RCC 7860 (cell line): ENCODE results near the gene DCDC2.
"Not testable (repeated sequence)": the region's sequence is repeated elsewhere in the genome, so short reads cannot be mapped to it uniquely, and the experiment has no call there.

ENCODE experiments used
- DNase-seq: peaks from one replicate; pipeline ENCODE4 v3.0.0-alpha.2; 2015; ENCODE audit warnings: low spot score
- FAIRE-seq: peaks from 2 replicates; lab custom pipeline; 2012; peaks lifted over from hg19 to GRCh38; lab: Jason Lieb, UNC

DCDC2 gene

GRCh38 chr6:24154121-24154520 lies 203.7 kb downstream of the DCDC2 start:
- FAIRE-seq (peak; percentile 58), DNase-seq (peak; percentile 38)

GRCh38 chr6:24152014-24152413 lies 205.8 kb downstream of the DCDC2 start:
- no peak for FAIRE-seq
- no peak for DNase-seq

GRCh38 chr6:24149836-24150235 lies 208.0 kb downstream of the DCDC2 start:
- FAIRE-seq (no peak), DNase-seq (no peak)

- FAIRE-seq (no peak), DNase-seq (no peak)
Observed at GRCh38 chr6:24149296-24149695, 208.6 kb downstream of the DCDC2 start.

GRCh38 chr6:24148684-24149083 lies 209.2 kb downstream of the DCDC2 start:
- FAIRE-seq (no peak), DNase-seq (no peak)

GRCh38 chr6:24148154-24148570 lies 209.7 kb downstream of the DCDC2 start:
- FAIRE-seq = no peak
- no peak for DNase-seq

- DNase-seq = no peak
- FAIRE-seq = no peak
Observed at GRCh38 chr6:24147511-24148153, 210.2 kb downstream of the DCDC2 start.

- DNase-seq (no peak), FAIRE-seq (no peak)
Observed at GRCh38 chr6:24146871-24147270, 211.0 kb downstream of the DCDC2 start.

GRCh38 chr6:24145690-24146131 lies 212.1 kb downstream of the DCDC2 start:
- no peak for DNase-seq
- FAIRE-seq = no peak

- DNase-seq, FAIRE-seq: not testable (repeated sequence)
Observed at GRCh38 chr6:24142733-24143132, 215.1 kb downstream of the DCDC2 start.

- FAIRE-seq (no peak), DNase-seq (no peak)
Observed at GRCh38 chr6:24140591-24140990, 217.3 kb downstream of the DCDC2 start.

- DNase-seq = no peak
- FAIRE-seq = no peak
Observed at GRCh38 chr6:24139639-24140038, 218.2 kb downstream of the DCDC2 start.

- no peak for FAIRE-seq
- DNase-seq = no peak
Observed at GRCh38 chr6:24139080-24139479, 218.8 kb downstream of the DCDC2 start.

- DNase-seq = no peak
- FAIRE-seq = no peak
Observed at GRCh38 chr6:24131751-24132150, 226.1 kb downstream of the DCDC2 start.

GRCh38 chr6:24127316-24127715 lies 230.5 kb downstream of the DCDC2 start:
- FAIRE-seq (no peak), DNase-seq (no peak)

GRCh38 chr6:24126586-24127192 lies 231.2 kb downstream of the DCDC2 start:
- FAIRE-seq = no peak
- no peak for DNase-seq

GRCh38 chr6:24125980-24126379 lies 231.9 kb downstream of the DCDC2 start, which contains the start of gene NRSN1:
NRSN1 (plus strand) TSS chr6:24126215; CDS start chr6:24134328, 8,113 bp downstream.
- FAIRE-seq (no peak), DNase-seq (no peak)

- FAIRE-seq (no peak), DNase-seq (no peak)
Observed at GRCh38 chr6:24122139-24122538, 235.7 kb downstream of the DCDC2 start.
